Brain microvascular endothelial cell (primary cell): ENCODE measurements around the gene ZNF25.

Experiments used
- DNase-seq: peaks from one replicate; pipeline ENCODE4 v3.0.0-alpha.2; 2020
- H3K27ac ChIP-seq: fragments of 250-450 bp; sonication (Bioruptor Pico); 2 replicates; pipeline ENCODE4 v1.5.1; 2020; ENCODE audit warnings: mild to moderate bottlenecking, moderate library complexity
- H3K27me3 ChIP-seq: fragments of 250-450 bp; sonication (Bioruptor Pico); replicated peaks from 2 replicates; pipeline ENCODE4 v1.5.1; 2020; ENCODE audit warnings: mild to moderate bottlenecking
- H3K36me3 ChIP-seq: fragments of 250-450 bp; sonication (Bioruptor Pico); replicated peaks from 2 replicates; pipeline ENCODE4 v1.5.1; 2020; ENCODE audit warnings: mild to moderate bottlenecking
- H3K4me3 ChIP-seq: 2 replicates; pipeline ENCODE4 v1.5.1; 2011; ENCODE audit warnings: low read depth, mild to moderate bottlenecking, control low read depth, low read length, moderate library complexity
- in situ Hi-C: cut with HindIII; loops from 2 replicates; pipeline ENCODE4 v1.10.0; 2017; ENCODE audit warnings: low sequenced_read_pairs, low pct_ligation_motif_present
- TF ChIP-seq, protein P1 (sequence below): IDR thresholded peaks from 2 replicates; pipeline ENCODE4 v1.5.1; 2011; ENCODE audit warnings: low read depth, mild to moderate bottlenecking, moderate library complexity, low read length, control low read depth, inconsistent platforms; ENCODE audit errors: missing control alignments

The ZNF25 gene

DNA sequence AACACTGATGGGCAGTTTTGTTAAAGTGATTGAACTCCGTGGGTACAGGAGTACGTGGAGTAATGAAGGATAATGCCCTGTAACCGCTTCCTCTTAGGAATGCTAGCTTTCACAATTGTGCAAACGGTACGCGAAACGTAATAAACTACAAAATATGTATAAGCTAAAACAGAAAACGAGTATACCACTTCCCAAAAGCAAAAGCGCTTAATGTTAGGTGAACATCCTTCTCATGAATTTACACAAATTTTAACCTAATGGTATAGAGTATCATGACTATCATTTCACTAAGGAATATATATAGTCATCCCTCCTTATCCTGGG is 395 bp upstream of the ZNF25 start:
- Histone ChIP-seq H3K36me3 (no peaks in the 10 kb centered on the region), H3K27ac (no peak overlapping the region), H3K4me3 (peak overlapping the region; percentile 81), H3K27me3 (no peaks in the 10 kb centered on the region)
- in situ Hi-C loops, result no loop called here
- TF ChIP-seq, protein P1, sequence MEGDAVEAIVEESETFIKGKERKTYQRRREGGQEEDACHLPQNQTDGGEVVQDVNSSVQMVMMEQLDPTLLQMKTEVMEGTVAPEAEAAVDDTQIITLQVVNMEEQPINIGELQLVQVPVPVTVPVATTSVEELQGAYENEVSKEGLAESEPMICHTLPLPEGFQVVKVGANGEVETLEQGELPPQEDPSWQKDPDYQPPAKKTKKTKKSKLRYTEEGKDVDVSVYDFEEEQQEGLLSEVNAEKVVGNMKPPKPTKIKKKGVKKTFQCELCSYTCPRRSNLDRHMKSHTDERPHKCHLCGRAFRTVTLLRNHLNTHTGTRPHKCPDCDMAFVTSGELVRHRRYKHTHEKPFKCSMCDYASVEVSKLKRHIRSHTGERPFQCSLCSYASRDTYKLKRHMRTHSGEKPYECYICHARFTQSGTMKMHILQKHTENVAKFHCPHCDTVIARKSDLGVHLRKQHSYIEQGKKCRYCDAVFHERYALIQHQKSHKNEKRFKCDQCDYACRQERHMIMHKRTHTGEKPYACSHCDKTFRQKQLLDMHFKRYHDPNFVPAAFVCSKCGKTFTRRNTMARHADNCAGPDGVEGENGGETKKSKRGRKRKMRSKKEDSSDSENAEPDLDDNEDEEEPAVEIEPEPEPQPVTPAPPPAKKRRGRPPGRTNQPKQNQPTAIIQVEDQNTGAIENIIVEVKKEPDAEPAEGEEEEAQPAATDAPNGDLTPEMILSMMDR, result no peak
- no peak for DNase-seq

DNA sequence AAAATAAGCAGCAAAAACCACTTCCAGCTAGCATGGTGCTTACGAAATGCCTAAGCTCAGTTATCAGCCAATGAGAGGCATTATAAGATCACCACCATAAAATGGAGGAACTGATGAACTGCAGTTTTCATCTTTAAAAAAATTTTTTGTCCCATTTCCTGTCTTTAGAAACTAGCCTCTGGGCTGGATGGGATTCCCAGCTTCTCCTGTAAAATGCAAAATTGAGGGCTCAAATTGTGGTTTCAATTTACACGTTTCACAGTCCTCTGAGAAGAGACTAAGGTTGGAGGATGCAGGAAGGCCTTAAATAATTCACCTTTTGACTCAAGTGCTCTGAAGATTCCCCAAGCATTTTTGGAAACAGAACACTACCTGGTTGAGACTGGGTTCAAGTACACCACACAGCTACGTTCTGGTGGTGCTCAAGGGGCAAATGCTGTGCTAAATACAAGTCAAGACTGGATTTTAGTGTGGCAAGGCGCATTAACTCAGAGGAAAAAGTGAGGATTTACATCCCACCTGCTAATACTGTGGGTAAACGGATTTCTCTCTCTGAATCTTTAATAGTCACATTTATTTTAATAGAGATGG is 951 bp downstream of the ZNF25 start:
- no peak for DNase-seq
- TF ChIP-seq, protein P1, result no peak
- Histone ChIP-seq H3K36me3 (no peaks in the 10 kb centered on the region), H3K27me3 (no peaks in the 10 kb centered on the region), H3K27ac (peak overlapping the region; percentile 85), H3K4me3 (peak overlapping the region; percentile 81)
- in situ Hi-C loops, result no loop called here

DNA sequence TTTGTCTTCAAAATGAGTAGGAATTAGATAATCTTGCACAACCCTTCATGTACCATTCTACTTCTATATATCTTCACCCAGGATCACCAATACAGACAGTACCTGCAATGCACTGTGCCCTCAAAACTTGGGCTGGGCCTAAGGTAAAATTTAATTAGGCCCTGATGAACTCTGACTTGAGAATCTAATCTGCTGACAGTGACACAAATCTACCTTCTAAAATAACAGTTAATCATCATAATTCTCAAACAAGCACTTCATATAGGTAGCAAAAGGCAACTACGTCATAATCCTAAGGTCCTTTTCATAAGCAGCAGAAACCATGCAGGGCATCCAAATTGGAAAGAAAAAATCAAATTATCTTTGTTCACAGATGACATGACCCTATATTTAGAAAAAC is 4.1 kb downstream of the ZNF25 start:
- DNase-seq, result no peak
- H3K27ac ChIP-seq, result no peak overlapping the region
- H3K36me3 ChIP-seq, result no peaks in the 10 kb centered on the region
- TF ChIP-seq, protein P1, result no peak
- no peak overlapping the region for H3K4me3 ChIP-seq
- H3K27me3 ChIP-seq, result no peaks in the 10 kb centered on the region
- in situ Hi-C loops, result no loop called here

DNA sequence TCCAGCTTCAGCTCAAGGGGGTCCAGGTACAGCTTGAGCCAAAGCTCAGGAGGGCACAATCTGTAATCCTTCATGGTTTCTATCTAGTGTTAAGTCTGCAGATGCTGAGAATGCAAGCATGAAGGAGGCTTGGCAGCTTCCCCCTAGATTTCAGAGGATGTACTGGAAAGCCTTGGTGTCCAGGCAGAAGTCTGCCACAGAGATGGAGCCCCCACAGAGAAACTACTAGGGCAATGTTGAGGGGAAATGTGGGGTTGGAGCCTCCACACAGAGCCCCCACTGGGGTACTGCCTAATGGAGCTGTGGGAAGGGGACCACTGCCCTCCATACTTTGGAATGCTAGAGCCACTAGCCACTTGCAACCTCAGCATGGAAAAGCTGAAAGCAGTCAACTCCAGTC is 11.4 kb downstream of the ZNF25 start:
- TF ChIP-seq, protein P1, result no peak
- no peak for DNase-seq
- in situ Hi-C loops, result no loop called here

DNA sequence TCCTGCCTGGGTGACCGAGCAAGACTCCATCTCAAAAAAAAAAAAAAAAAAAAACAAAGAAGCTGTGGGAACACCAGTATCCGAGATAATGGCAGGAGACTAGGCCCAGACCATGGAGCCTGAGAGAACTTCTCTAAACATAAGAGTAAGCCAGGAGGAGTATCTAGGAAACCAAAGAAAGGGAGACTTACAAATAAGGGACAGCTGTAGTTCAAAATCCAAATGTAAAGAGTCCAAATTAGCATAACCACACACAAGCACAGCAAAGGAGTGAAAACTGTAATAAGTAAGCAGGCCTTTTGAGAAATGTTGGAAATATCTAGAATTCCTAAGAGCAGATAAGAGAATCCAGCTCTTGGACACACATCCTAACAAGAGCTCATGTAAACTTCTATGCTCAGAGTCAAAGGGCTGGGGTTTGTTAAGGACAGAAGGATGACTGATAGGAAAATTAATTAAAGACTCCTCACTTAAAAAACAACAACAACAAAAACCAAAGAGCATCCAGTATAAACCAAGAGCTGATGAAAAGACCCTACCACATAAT is 15.8 kb downstream of the ZNF25 start:
- DNase-seq, result no peak
- Histone ChIP-seq H3K36me3 (peaks cover 5% of the 10 kb centered on the region), H3K27me3 (no peaks in the 10 kb centered on the region), H3K27ac (no peak overlapping the region), H3K4me3 (no peak overlapping the region)
- TF ChIP-seq, protein P1, result no peak
- in situ Hi-C loops, result no loop called here

More for the DNA sequence above, 11.4 kb downstream of the ZNF25 start:
- Histone ChIP-seq H3K36me3 (no peaks in the 10 kb centered on the region), H3K27me3 (no peaks in the 10 kb centered on the region), H3K27ac (no peak overlapping the region), H3K4me3 (no peak overlapping the region)

DNA sequence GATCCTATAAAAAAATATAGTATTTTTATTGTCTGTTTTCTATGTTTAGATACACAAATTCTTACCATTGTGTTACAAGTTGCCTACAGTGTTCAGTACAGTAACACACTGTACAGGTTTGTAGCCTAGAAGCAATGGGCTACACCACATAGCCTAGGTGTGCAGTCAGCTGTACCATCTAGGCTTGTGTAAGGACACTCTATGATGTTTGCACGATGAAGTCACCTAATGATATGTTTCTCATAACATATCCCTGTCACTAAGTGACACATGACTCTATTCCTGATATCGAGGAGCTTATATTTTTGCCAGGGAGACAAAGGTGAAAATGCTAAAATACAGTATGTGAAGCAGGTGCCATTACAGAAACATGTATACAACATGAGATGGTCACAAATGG is 18.6 kb downstream of the ZNF25 start:
- Histone ChIP-seq H3K27me3 (no peaks in the 10 kb centered on the region), H3K36me3 (peaks cover 19% of the 10 kb centered on the region), H3K27ac (no peak overlapping the region), H3K4me3 (no peak overlapping the region)
- in situ Hi-C loops, result no loop called here
- DNase-seq, result no peak
- TF ChIP-seq, protein P1, result no peak
